Measurements from ENCODE around the gene PSMB10.

The PSMB10 gene

DNA sequence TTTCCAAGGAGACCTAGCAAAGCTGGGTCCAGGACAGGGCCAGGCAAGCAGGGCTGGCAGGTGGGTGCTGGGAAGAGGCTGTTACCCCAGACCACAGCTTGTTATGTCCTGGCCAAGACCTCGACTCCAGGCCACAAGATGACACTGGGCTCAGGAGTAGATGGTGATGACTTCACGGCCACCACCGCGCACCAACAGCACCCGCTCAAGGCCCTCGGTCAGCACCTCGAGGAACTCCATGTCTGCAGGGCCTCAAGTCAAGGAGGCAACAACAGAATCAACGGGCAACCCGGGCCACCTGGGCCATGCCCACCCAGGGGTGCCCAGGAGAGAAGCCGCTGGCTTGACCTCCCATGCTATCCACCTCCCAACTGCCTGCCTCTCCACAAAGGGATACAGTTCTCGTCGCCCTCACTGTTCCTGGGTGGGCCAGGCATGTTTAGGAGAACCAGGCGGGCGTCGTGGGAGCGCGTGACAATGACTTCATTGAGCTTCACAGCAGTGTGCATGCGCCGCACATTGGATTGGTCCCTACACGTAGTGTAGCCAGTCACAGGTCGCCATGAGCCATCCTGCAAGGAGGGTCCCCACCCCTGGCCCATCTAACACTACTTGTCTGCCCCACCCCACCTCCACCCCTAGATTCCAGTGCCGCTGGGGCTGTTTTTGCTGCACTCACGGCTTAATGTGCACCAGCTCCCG, 8.2 kb upstream of the PSMB10 start:
- no peak overlapping the region for H3K27ac ChIP-seq (ENCODE audit: extremely low read depth, low read depth, low read length)
- H3K9me3 ChIP-seq (ENCODE audit: control insufficient read depth, insufficient read depth, low read depth, low read length) = no peaks in the 10 kb centered on the region
- ChIA-PET POLR2A (interaction anchor here (2.7 kb wide), 1 partner anchor 9 kb away, joined by 16 read pairs; no protein-coding TSS in a partner anchor), CTCF (interaction anchor here (0.7 kb wide), 1 partner anchor 262 kb away, joined by 3 read pairs; no protein-coding TSS in a partner anchor)
- H3K36me3 ChIP-seq (ENCODE audit: control insufficient read depth in 2 of 2, insufficient read depth in 1 of 2, low read length in 2 of 2) = peaks cover 0 to 85% of the 10 kb centered on the region in 2 experiments; a peak in 2 of 3 replicates
- H3K4me3 ChIP-seq (ENCODE audit: low read depth, low read length) = no peak overlapping the region
- TF ChIP-seq ZNF10 (tag by site-specific recombination; IDR thresholded peaks at IDR 0.05) = 0 out of 2 replicates have a peak, but pooled peaks have one; percentile 53
- TF ChIP-seq, protein P1, sequence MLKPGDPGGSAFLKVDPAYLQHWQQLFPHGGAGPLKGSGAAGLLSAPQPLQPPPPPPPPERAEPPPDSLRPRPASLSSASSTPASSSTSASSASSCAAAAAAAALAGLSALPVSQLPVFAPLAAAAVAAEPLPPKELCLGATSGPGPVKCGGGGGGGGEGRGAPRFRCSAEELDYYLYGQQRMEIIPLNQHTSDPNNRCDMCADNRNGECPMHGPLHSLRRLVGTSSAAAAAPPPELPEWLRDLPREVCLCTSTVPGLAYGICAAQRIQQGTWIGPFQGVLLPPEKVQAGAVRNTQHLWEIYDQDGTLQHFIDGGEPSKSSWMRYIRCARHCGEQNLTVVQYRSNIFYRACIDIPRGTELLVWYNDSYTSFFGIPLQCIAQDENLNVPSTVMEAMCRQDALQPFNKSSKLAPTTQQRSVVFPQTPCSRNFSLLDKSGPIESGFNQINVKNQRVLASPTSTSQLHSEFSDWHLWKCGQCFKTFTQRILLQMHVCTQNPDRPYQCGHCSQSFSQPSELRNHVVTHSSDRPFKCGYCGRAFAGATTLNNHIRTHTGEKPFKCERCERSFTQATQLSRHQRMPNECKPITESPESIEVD (tag by site-specific recombination; IDR thresholded peaks at IDR 0.05) = no peak
- TF ChIP-seq ZNF335 (tag by site-specific recombination; conservative IDR thresholded peaks at IDR 0.05) = no peak
- no peak for TF ChIP-seq ZNF837 (tag by site-specific recombination; IDR thresholded peaks at IDR 0.05)
- no peaks in the 10 kb centered on the region for H3K4me1 ChIP-seq (ENCODE audit: control insufficient read depth, insufficient read depth, low read length)

DNA sequence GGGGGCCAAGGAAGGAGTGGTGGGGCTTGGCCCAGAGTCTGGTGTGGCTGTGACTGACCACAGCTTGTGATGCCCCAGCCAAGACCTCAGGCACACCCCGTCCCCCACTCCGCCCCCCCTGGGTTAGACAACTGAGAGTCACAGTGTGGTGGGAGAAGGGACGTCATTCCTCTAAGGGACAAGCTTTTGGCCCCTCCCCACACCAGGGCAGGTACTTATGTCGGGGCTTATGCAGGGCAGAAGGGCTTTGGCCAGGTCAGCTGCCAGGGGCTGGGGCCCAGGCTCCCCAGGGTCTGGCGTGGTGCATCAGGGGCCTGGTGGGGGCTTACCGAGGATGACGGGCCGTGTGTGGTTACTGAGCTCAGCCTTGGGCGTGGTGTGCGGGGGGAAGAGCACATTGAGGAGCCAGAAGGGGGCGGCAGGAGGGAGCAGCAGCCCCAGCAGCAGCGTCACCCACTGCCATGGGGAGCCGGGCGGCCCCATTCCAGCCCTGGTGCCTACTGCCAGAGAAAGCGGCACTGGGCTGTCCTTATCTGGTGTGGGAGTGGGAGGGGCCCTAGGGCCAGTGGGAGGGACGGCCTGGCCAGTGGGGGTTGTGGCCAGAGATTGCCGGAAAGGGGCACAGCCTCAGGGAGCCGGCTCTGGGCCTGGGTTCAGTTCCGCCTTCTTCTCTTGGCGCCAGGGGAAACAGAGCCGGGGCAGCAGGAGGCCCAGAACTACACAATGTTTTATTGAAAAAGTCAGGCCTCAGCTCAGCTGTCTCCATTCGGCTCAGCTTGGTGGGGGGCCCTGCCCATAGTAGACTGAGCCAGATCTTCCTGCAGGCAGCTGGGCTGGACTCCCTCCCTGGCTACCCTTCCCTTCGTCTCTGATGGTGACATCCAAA, 7.2 kb upstream of the PSMB10 start, which contains the start of gene LCAT:
TSS of gene LCAT (minus strand) at position 502 of the 886 bp plus-strand sequence. CDS start at position 483, 19 bp downstream.
- Histone ChIP-seq H3K36me3 (ENCODE audit: control insufficient read depth in 2 of 2, insufficient read depth in 1 of 2, low read length in 2 of 2) (peaks cover 0 to 81% of the 10 kb centered on the region in 2 experiments; a peak in 2 of 3 replicates), H3K27ac (ENCODE audit: extremely low read depth, low read depth, low read length) (no peak within 1 kb of the TSS), H3K4me1 (ENCODE audit: control insufficient read depth, insufficient read depth, low read length) (no peaks in the 10 kb centered on the region), H3K9me3 (ENCODE audit: control insufficient read depth, insufficient read depth, low read depth, low read length) (no peaks in the 10 kb centered on the region), H3K4me3 (ENCODE audit: low read depth, low read length) (no peak within 1 kb of the TSS)
- ChIA-PET POLR2A (interaction anchor here (0.5 to 2.7 kb wide), 4 partner anchors 8 to 296 kb away, joined by 3 to 16 read pairs (median 4); no protein-coding TSS in a partner anchor), CTCF (interaction anchor here (0.6 to 2.1 kb wide), 2 partner anchors 98 to 127 kb away, joined by 3 to 9 read pairs; no protein-coding TSS in a partner anchor)
- TF ChIP-seq, protein P2, sequence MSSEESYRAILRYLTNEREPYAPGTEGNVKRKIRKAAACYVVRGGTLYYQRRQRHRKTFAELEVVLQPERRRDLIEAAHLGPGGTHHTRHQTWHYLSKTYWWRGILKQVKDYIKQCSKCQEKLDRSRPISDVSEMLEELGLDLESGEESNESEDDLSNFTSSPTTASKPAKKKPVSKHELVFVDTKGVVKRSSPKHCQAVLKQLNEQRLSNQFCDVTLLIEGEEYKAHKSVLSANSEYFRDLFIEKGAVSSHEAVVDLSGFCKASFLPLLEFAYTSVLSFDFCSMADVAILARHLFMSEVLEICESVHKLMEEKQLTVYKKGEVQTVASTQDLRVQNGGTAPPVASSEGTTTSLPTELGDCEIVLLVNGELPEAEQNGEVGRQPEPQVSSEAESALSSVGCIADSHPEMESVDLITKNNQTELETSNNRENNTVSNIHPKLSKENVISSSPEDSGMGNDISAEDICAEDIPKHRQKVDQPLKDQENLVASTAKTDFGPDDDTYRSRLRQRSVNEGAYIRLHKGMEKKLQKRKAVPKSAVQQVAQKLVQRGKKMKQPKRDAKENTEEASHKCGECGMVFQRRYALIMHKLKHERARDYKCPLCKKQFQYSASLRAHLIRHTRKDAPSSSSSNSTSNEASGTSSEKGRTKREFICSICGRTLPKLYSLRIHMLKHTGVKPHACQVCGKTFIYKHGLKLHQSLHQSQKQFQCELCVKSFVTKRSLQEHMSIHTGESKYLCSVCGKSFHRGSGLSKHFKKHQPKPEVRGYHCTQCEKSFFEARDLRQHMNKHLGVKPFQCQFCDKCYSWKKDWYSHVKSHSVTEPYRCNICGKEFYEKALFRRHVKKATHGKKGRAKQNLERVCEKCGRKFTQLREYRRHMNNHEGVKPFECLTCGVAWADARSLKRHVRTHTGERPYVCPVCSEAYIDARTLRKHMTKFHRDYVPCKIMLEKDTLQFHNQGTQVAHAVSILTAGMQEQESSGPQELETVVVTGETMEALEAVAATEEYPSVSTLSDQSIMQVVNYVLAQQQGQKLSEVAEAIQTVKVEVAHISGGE (tag by site-specific recombination; conservative IDR thresholded peaks at IDR 0.05; ENCODE audit: low read depth) = no peak
- peak; percentile 41; the same call in 1 of the 2 replicates for TF ChIP-seq EGR2 (tag by site-specific recombination; IDR thresholded peaks at IDR 0.05; ENCODE audit: low read depth)
- TF ChIP-seq ZNF510 (tag by site-specific recombination; IDR thresholded peaks at IDR 0.05; ENCODE audit: insufficient replicate concordance) = no peak
- no peak for TF ChIP-seq ZFP3 (tag by site-specific recombination; IDR thresholded peaks at IDR 0.05; ENCODE audit: low read depth)
- no peak for TF ChIP-seq ZNF791 (tag by site-specific recombination; IDR thresholded peaks at IDR 0.05)
- TF ChIP-seq HOXA7 (CRISPR knock-in tag; IDR thresholded peaks at IDR 0.05; ENCODE audit: borderline replicate concordance) = no peak
- TF ChIP-seq ZNF596 (tag by site-specific recombination; IDR thresholded peaks at IDR 0.05) = no peak
- TF ChIP-seq ZNF785 (tag by site-specific recombination; IDR thresholded peaks at IDR 0.05) = no peak
- TF ChIP-seq, protein P3, sequence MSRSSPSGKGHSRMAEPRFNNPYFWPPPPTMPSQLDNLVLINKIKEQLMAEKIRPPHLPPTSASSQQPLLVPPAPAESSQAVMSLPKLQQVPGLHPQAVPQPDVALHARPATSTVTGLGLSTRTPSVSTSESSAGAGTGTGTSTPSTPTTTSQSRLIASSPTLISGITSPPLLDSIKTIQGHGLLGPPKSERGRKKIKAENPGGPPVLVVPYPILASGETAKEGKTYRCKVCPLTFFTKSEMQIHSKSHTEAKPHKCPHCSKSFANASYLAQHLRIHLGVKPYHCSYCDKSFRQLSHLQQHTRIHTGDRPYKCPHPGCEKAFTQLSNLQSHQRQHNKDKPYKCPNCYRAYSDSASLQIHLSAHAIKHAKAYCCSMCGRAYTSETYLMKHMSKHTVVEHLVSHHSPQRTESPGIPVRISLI (tag by site-specific recombination; IDR thresholded peaks at IDR 0.05) = no peak
- TF ChIP-seq ZIC2 (tag by site-specific recombination; IDR thresholded peaks at IDR 0.05) = peak; percentile 77
- no peak for TF ChIP-seq ZNF664 (tag by site-specific recombination; IDR thresholded peaks at IDR 0.05)
- TF ChIP-seq ZNF624 (tag by site-specific recombination; IDR thresholded peaks at IDR 0.05) = no peak
- TF ChIP-seq, protein P4, sequence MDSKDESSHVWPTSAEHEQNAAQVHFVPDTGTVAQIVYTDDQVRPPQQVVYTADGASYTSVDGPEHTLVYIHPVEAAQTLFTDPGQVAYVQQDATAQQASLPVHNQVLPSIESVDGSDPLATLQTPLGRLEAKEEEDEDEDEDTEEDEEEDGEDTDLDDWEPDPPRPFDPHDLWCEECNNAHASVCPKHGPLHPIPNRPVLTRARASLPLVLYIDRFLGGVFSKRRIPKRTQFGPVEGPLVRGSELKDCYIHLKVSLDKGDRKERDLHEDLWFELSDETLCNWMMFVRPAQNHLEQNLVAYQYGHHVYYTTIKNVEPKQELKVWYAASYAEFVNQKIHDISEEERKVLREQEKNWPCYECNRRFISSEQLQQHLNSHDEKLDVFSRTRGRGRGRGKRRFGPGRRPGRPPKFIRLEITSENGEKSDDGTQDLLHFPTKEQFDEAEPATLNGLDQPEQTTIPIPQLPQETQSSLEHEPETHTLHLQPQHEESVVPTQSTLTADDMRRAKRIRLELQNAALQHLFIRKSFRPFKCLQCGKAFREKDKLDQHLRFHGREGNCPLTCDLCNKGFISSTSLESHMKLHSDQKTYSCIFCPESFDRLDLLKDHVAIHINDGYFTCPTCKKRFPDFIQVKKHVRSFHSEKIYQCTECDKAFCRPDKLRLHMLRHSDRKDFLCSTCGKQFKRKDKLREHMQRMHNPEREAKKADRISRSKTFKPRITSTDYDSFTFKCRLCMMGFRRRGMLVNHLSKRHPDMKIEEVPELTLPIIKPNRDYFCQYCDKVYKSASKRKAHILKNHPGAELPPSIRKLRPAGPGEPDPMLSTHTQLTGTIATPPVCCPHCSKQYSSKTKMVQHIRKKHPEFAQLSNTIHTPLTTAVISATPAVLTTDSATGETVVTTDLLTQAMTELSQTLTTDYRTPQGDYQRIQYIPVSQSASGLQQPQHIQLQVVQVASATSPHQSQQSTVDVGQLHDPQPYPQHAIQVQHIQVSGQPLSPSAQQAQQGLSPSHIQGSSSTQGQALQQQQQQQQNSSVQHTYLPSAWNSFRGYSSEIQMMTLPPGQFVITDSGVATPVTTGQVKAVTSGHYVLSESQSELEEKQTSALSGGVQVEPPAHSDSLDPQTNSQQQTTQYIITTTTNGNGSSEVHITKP (tag by site-specific recombination; IDR thresholded peaks at IDR 0.05) = peak; percentile 47; the same call in 1 of the 2 replicates
- no peak for TF ChIP-seq ZNF335 (tag by site-specific recombination; conservative IDR thresholded peaks at IDR 0.05)
- TF ChIP-seq ZFHX2 (tag by site-specific recombination; conservative IDR thresholded peaks at IDR 0.05) = peak; percentile 37; the same call in 1 of the 2 replicates
- no peak for TF ChIP-seq ZNF623 (tag by site-specific recombination; IDR thresholded peaks at IDR 0.05)
- no peak for TF ChIP-seq SP2 (tag by site-specific recombination; IDR thresholded peaks at IDR 0.05)
- no peak for TF ChIP-seq YY1 (tag by site-specific recombination; IDR thresholded peaks at IDR 0.05)
- TF ChIP-seq ZNF302 (tag by site-specific recombination; IDR thresholded peaks at IDR 0.05; ENCODE audit: low read depth) = no peak
